NCI-H146 treated with DMSO at 0.1 percent for 48 hours (cell line): ENCODE data around the gene CCN6.

ENCODE experiments used
- DNase-seq: peaks from one replicate; lab custom pipeline; 2025; ENCODE audit not compliant: unreplicated experiment; lab: John Stamatoyannopoulos, UW

Gene CCN6

GRCh38 chr6:112113431-112113830 is 59.5 kb downstream of the CCN6 start:
- DNase-seq = no peak

- DNase-seq = no peak
Measured at GRCh38 chr6:112113918-112114317, 60.0 kb downstream of the CCN6 start.

- no peak for DNase-seq
Measured at GRCh38 chr6:112114577-112115223, 60.8 kb downstream of the CCN6 start.

- no peak for DNase-seq
Measured at GRCh38 chr6:112116221-112116620, 62.3 kb downstream of the CCN6 start.

- DNase-seq = no peak
Measured at GRCh38 chr6:112117554-112117953, 63.6 kb downstream of the CCN6 start.

- DNase-seq = no peak
Measured at GRCh38 chr6:112118034-112118433, 64.1 kb downstream of the CCN6 start.
